DOHH2 (cell line): Measurements from ENCODE around the gene DTNB.

Experiments
- H3F3A ChIP-seq: fragments of 200-600 bp; sonication (generic), shearing (Covaris generic); 2 replicates; pipeline ENCODE4 v1.6.0; 2016; ENCODE audit warnings: antibody characterized with exemption, mild to moderate bottlenecking; ENCODE audit not compliant: control insufficient read depth, insufficient read depth
- H3K27ac ChIP-seq: fragments of 200-600 bp; sonication (generic); 2 replicates; pipeline ENCODE4 v1.5.1; 2014; ENCODE audit warnings: low read depth, mild to moderate bottlenecking, low read length, moderate library complexity
- H3K27me3 ChIP-seq: fragments of 200-600 bp; sonication (generic); 2 replicates; pipeline ENCODE4 v1.6.1; 2014; ENCODE audit warnings: mild to moderate bottlenecking, low read length, mixed read lengths; ENCODE audit not compliant: control insufficient read depth
- H3K36me3 ChIP-seq: fragments of 200-600 bp; sonication (generic); 2 replicates; pipeline ENCODE4 v1.6.1; 2014; ENCODE audit warnings: mild to moderate bottlenecking, low read length, moderate library complexity, mixed read lengths; ENCODE audit not compliant: control insufficient read depth
- H3K4me1 ChIP-seq: fragments of 200-600 bp; sonication (generic); 2 replicates; pipeline ENCODE4 v1.6.1; 2014; ENCODE audit warnings: mild to moderate bottlenecking, low read length, mixed read lengths; ENCODE audit not compliant: control insufficient read depth
- H3K4me2 ChIP-seq: fragments of 200-600 bp; sonication (generic); 2 replicates; pipeline ENCODE4 v1.6.0; 2014; ENCODE audit warnings: mild to moderate bottlenecking, low read length, moderate library complexity
- H3K4me3 ChIP-seq: fragments of 200-600 bp; sonication (generic); 2 replicates; pipeline ENCODE4 v1.5.1; 2014; ENCODE audit warnings: mild to moderate bottlenecking, low read length, mixed read lengths
- H3K79me2 ChIP-seq: fragments of 200-600 bp; sonication (generic); 2 replicates; pipeline ENCODE4 v1.6.1; 2014; ENCODE audit warnings: mild to moderate bottlenecking, low read length, mixed read lengths; ENCODE audit not compliant: control insufficient read depth
- H3K9me2 ChIP-seq: fragments of 200-600 bp; sonication (generic); replicated peaks from 2 replicates; pipeline ENCODE4 v1.6.1; 2014; ENCODE audit warnings: mild to moderate bottlenecking, low read length, mixed read lengths; ENCODE audit not compliant: control insufficient read depth
- H3K9me3 ChIP-seq: fragments of 200-600 bp; sonication (generic); 2 replicates; pipeline ENCODE4 v1.6.1; 2014; ENCODE audit warnings: antibody characterized with exemption, low read length, mixed read lengths; ENCODE audit not compliant: control insufficient read depth, insufficient read depth
- H4K20me1 ChIP-seq: fragments of 200-600 bp; sonication (generic); 2 replicates; pipeline ENCODE4 v1.6.0; 2014; ENCODE audit warnings: low read depth, mild to moderate bottlenecking, antibody characterized with exemption, low read length, moderate library complexity; ENCODE audit not compliant: control insufficient read depth, insufficient read depth
- EZH2phosphoT487 ChIP-seq: fragments of 200-600 bp; sonication (generic); IDR thresholded peaks from 2 replicates; pipeline ENCODE4 v1.6.1; 2017; ENCODE audit warnings: borderline replicate concordance, mild to moderate bottlenecking, antibody characterized with exemption, low read length, moderate library complexity, mixed read lengths
- TF ChIP-seq, protein P1 (sequence below): fragments of 200-600 bp; sonication (generic); IDR thresholded peaks from one replicate; pipeline ENCODE4 v1.5.1; 2014; ENCODE audit warnings: antibody characterized with exemption, mild to moderate bottlenecking, low read depth, low read length; ENCODE audit not compliant: poor library complexity, severe bottlenecking

The DTNB gene

DNA sequence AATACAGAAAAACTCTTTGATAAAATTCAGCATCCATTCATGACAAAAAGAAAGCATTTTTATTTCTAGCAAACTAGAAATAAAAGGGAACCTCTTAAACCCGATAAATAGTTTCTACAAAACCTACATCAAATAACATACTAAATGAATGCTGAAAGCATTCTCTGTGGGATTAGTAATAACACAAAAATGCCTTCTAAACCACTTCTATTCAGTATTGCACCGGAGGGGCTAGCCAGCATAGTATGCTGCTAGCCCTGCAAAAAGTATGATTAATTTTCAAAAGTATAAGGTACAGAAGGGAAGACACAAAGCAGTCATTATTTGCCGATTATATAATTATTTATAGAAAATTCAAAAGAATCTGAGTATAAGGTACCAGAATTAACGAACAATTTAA is 145.2 kb downstream of the DTNB start:
- Histone ChIP-seq H3K4me2 (no peak overlapping the region), H3K79me2 (no peaks in the 10 kb centered on the region), H3K4me1 (no peaks in the 10 kb centered on the region), H3K9me3 (no peaks in the 10 kb centered on the region), H3K4me3 (no peak overlapping the region), H3F3A (0 out of 2 replicates have a peak, but pooled peaks cover 3% of the 10 kb centered on the region), H3K36me3 (no peaks in the 10 kb centered on the region), H3K9me2 (no peaks in the 10 kb centered on the region), H3K27ac (no peak overlapping the region), H3K27me3 (no peaks in the 10 kb centered on the region), H4K20me1 (no peaks in the 10 kb centered on the region)
- TF ChIP-seq EZH2phosphoT487 = no peak
- TF ChIP-seq, protein P1, sequence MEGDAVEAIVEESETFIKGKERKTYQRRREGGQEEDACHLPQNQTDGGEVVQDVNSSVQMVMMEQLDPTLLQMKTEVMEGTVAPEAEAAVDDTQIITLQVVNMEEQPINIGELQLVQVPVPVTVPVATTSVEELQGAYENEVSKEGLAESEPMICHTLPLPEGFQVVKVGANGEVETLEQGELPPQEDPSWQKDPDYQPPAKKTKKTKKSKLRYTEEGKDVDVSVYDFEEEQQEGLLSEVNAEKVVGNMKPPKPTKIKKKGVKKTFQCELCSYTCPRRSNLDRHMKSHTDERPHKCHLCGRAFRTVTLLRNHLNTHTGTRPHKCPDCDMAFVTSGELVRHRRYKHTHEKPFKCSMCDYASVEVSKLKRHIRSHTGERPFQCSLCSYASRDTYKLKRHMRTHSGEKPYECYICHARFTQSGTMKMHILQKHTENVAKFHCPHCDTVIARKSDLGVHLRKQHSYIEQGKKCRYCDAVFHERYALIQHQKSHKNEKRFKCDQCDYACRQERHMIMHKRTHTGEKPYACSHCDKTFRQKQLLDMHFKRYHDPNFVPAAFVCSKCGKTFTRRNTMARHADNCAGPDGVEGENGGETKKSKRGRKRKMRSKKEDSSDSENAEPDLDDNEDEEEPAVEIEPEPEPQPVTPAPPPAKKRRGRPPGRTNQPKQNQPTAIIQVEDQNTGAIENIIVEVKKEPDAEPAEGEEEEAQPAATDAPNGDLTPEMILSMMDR = no peak

DNA sequence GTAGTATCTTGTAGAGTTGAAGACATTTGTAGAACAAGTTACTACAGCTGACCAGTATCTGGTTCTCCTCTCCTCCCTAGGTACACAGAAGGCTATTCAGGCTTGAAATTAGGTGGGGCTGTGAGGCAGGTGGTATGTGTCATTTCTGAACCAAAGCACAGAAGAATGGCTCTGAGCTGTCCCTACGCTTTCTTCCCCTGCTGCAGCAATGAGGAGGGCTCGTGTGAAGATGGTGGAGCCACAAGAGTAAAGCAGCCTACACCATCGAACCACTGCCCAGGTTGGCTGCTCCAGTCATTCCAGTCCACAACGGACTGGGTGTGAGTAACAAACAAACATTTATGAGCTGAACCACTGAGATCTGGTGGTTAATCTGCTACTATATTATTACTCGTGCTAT is 148.9 kb downstream of the DTNB start:
- Histone ChIP-seq H3F3A (peaks cover 4% of the 10 kb centered on the region; the same call in 1 of the 2 replicates), H3K4me2 (no peak overlapping the region), H4K20me1 (no peaks in the 10 kb centered on the region), H3K27ac (no peak overlapping the region), H3K27me3 (no peaks in the 10 kb centered on the region), H3K4me1 (peaks cover 11% of the 10 kb centered on the region), H3K36me3 (no peaks in the 10 kb centered on the region), H3K4me3 (no peak overlapping the region), H3K9me2 (no peaks in the 10 kb centered on the region), H3K79me2 (no peaks in the 10 kb centered on the region), H3K9me3 (no peaks in the 10 kb centered on the region)
- TF ChIP-seq, protein P1 = no peak
- no peak for TF ChIP-seq EZH2phosphoT487

GRCh38 chr2:25523060-25523459 is 150.3 kb downstream of the DTNB start:
- Histone ChIP-seq H3K27ac (no peak overlapping the region), H3K9me2 (no peaks in the 10 kb centered on the region), H3K4me2 (no peak overlapping the region), H3K4me1 (peaks cover 11% of the 10 kb centered on the region), H3K9me3 (no peaks in the 10 kb centered on the region), H3K79me2 (no peaks in the 10 kb centered on the region), H4K20me1 (no peaks in the 10 kb centered on the region), H3K27me3 (no peaks in the 10 kb centered on the region), H3K36me3 (no peaks in the 10 kb centered on the region), H3F3A (peaks cover 4% of the 10 kb centered on the region; the same call in 1 of the 2 replicates), H3K4me3 (no peak overlapping the region)
- TF ChIP-seq EZH2phosphoT487 = no peak
- TF ChIP-seq, protein P1 = no peak
